GM18505 (cell line): ENCODE data around the gene CACNA1I.

Experiments used
- ATAC-seq: cut with Tn5 transposase; IDR thresholded peaks from one replicate; pipeline ENCODE4 v1.9.1; 2021; ENCODE audit not compliant: unreplicated experiment
- POLR2A ChIP-seq: IDR thresholded peaks from 4 replicates; pipeline ENCODE4 v1.6.1; 2011; ENCODE audit warnings: borderline replicate concordance; ENCODE audit not compliant: insufficient read depth, insufficient read length; ENCODE audit errors: extremely low read depth

CACNA1I gene

GRCh38 chr22:39583066-39583667, 12.6 kb downstream of the CACNA1I start:
- TF ChIP-seq POLR2A = no peak
- no peak for ATAC-seq

GRCh38 chr22:39589875-39590274, 19.3 kb downstream of the CACNA1I start:
- no peak for ATAC-seq
- no peak for TF ChIP-seq POLR2A

- ATAC-seq = no peak
- TF ChIP-seq POLR2A = no peak
These were observed 21.8 kb downstream of the CACNA1I start for GRCh38 chr22:39592081-39593065.

- no peak for TF ChIP-seq POLR2A
- no peak for ATAC-seq
These were observed 22.7 kb downstream of the CACNA1I start for GRCh38 chr22:39593066-39593930.

DNA sequence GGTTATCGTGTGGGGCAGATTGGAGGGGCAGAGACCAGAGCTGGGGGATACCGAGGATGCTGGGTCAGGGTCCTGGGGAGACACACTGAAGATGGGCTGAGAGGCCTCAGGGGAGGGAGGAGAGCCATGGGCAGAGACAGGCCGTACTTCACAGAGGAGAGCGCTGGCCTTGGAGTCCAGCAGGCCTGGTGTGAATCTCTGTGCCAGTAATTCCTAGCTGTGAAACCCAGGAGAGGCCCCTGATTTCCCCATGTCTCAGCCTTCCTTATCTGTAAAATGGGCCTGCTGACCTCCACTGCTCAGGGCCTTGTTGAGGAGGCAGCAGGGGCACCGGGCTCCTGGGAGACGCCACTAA, 23.4 kb downstream of the CACNA1I start:
- no peak for ATAC-seq
- no peak for TF ChIP-seq POLR2A

DNA sequence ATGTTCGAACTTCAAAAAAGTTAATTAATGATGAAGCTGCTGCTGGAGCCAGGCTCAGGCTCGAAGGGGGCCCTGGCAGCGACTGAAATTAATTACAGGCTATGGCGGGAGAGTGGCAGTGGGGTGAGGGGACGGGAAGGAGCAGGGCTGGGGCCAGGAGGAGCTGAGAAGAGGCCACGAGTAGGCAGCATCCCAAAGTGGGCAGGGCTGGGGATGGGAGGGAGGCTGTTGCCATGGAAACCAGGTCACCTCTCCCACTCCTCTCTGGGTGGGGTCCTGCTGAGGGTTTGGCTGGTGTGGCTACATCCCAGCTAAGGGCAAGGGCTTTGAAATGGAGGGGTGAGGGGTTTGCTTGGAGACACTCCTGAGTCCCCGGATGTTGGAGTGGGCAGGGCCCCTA, 23.9 kb downstream of the CACNA1I start:
- ATAC-seq = no peak
- no peak for TF ChIP-seq POLR2A

GRCh38 chr22:39595622-39596172, 25.1 kb downstream of the CACNA1I start:
- TF ChIP-seq POLR2A = no peak
- ATAC-seq = no peak

GRCh38 chr22:39596601-39597000, 26.0 kb downstream of the CACNA1I start:
- ATAC-seq = no peak
- TF ChIP-seq POLR2A = no peak

GRCh38 chr22:39597236-39597869, 26.8 kb downstream of the CACNA1I start:
- ATAC-seq = no peak
- TF ChIP-seq POLR2A = no peak

DNA sequence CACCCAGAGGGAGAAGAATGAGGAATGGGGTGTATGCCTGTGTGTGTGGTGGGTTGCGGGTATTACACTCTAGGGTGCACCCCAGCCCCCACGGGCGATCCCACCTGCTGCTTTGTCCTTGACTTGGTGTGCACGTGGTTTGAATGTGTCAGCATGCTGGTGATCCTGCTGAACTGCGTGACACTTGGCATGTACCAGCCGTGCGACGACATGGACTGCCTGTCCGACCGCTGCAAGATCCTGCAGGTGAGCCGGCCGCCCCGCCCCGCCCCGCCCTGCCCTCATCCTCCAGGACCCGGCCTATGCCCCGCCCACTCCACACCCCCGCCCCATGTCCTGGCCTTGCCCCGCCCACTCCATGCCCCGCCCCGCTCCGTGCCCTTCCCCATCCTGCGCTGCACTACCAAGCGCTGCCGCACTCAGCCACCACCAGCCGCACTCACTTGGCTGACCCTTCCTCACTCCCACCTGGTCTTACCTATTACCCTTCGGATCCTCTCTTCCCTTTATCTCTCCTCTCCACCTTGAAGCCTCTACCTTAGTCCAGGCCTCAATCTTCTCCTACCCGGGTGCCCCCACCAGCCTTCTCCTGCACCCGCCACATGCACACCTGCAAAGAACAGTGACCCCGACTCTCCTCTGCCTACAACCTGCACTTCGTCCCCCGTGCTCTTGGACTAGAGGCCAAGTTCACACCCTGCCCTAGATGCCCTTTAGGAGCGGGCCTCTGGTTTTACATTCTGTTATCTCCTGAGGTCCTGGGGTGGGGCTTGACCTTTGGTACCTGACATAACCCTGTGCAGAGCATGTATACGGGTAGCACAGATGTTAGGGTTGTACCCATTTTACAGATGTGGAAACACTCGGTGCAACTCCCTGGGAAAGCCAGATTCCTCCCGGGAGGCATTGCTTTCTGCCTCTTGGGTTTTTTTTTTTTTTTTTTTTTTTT, 27.7 kb downstream of the CACNA1I start:
- no peak for ATAC-seq
- TF ChIP-seq POLR2A = no peak

DNA sequence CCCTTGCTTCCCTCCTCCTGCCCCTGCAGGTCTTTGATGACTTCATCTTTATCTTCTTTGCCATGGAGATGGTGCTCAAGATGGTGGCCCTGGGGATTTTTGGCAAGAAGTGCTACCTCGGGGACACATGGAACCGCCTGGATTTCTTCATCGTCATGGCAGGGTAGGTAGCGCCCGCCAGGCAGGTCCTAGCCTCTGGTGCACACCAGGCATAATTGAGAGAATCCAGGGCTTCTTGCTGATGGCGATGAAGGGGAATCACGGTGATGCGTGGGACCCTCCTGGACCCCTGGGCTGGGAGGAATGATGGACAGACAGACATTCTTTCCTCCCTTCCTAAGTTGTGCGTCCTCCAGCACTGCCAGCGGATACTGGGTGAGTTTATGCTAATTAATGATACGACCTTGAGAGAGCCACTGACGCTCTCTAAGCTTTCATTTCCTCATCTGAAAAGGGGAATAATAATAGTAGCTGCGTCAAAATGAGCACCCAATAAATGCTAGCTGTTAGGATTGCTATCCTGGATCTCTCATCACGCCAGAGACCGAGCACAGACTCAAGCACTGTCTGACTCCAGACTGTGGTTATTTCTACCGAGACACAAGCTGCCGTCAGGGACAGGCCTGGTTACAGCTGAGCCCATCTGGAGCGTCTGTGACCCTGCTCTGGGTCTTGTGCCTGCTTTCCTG, 30.1 kb downstream of the CACNA1I start:
- no peak for TF ChIP-seq POLR2A
- no peak for ATAC-seq

GRCh38 chr22:39601180-39601535, 30.6 kb downstream of the CACNA1I start:
- no peak for TF ChIP-seq POLR2A
- ATAC-seq = no peak

- no peak for TF ChIP-seq POLR2A
- no peak for ATAC-seq
These were observed 32.8 kb downstream of the CACNA1I start for GRCh38 chr22:39603345-39603744.
